Adrenal gland (tissue), 12 donors: ENCODE data around the gene ATG10. TPM values are rescaled to one million over a fixed set of nuclear protein-coding genes. Genes with fewer than 3 reads are reported as not detected.

Source experiments
- DNase-seq, 7 donors: peaks; one replicate each; pipeline ENCODE4 v3.0.0-alpha.2; 2019 to 2020
- H3K27ac ChIP-seq, 5 donors: fragments of 200-600 bp; sonication (generic) in 4 of 5; 1 replicate in 3 of 5; 2 replicates in 2 of 5; pipeline versions ENCODE4 v1.5.1 to v1.8.0; 2016 to 2020; ENCODE audit warnings: mild to moderate bottlenecking in 1 of 5
- H3K27me3 ChIP-seq: fragments of 200-600 bp; 2 replicates; pipeline ENCODE4 v1.8.0; 2021
- H3K36me3 ChIP-seq, 2 donors: fragments of 200-600 bp; replicated peaks in 1 of 2; 1 replicate in 1 of 2; 2 replicates in 1 of 2; pipeline versions ENCODE4 v1.5.1 to v1.8.0; 2018 to 2022
- H3K4me1 ChIP-seq, 2 donors: fragments of 200-600 bp; replicated peaks in 1 of 2; 1 replicate in 1 of 2; 2 replicates in 1 of 2; pipeline versions ENCODE4 v1.5.1 to v1.8.0; 2018 to 2021
- H3K4me3 ChIP-seq, 4 donors: fragments of 200-600 bp; sonication (generic) in 3 of 4; one replicate each; pipeline ENCODE4 v1.5.1; 2016 to 2018
- H3K9me3 ChIP-seq, 3 donors: fragments of 200-600 bp; sonication (generic) in 1 of 3; replicated peaks in 1 of 3; 1 replicate in 2 of 3; 2 replicates in 1 of 3; pipeline versions ENCODE4 v1.5.1 to v1.8.0; 2016 to 2021
- POLR2A ChIP-seq, 2 donors: fragments of 450-650 bp; IDR thresholded peaks; one replicate each; pipeline ENCODE4 v1.6.1; 2017; ENCODE audit warnings: antibody characterized with exemption in 2 of 2, mild to moderate bottlenecking in 2 of 2, moderate library complexity in 1 of 2
- WGBS, 4 donors: extraction: QIAGEN DNeasy Blood & Tissue Kit in 2 of 4; methylation state at CpG; one replicate each; pipeline versions ENCODE4 v1.1.5 to v1.1.7; 2013 to 2017; 5-methylcytosine and 5-hydroxymethylcytosine counted together
- intact Hi-C, 2 donors: fragments of 100-400 bp; cut with DNase I; formaldehyde crosslinking; loops; one replicate each; pipeline versions ENCODE4 v1.14.1 to v1.15.0; 2022 to 2023
- polyA plus RNA-seq, 3 donors: library from polyadenylated mRNA; stranded (reverse); fragments of 200-250 nt in 2 of 3; fragments of 350-450 nt in 1 of 3; fragmentation: Illumina TruSeq in 1 of 3; extraction: RNeasy Lipid Tissue Mini Kit (QIAGEN cat#74804) in 1 of 3; gene quantifications; one replicate each; pipeline ENCODE4 v1.2.3, GENCODE V29; 2013 to 2014
- total RNA-seq, 9 donors: library from RNA; depleted of rRNA in 4 of 9; stranded (reverse); fragments of >200 nt in 4 of 9; fragments of 120-200 nt in 1 of 9; fragmentation: NEBNext Ultra II Directional in 1 of 9; extraction: Animal tissue kit (Norgen Biotek cat#: 25700) in 1 of 9; gene quantifications; one replicate each; pipeline versions ENCODE4 v1.1.0 to v1.2.4, GENCODE V29; 2013 to 2023
- TF ChIP-seq, protein P1 (sequence below), 6 experiments: fragments of 450-650 bp in 4 of 6; fragments of 200-600 bp in 2 of 6; sonication (generic) in 1 of 6; IDR thresholded peaks; 1 replicate in 5 of 6; 2 replicates in 1 of 6; pipeline versions ENCODE4 v1.5.1 to v1.8.0; 2016 to 2021; ENCODE audit warnings: antibody characterized with exemption in 6 of 6, mild to moderate bottlenecking in 2 of 6, moderate library complexity in 1 of 6
- donor health status: healthy with polysubstance abuse.
- donor health status: Bipolar disorder and iron deficiency.
- donor health status: DM: yes; HTN: yes; CAD: no.
- donor health status: DM: no; HTN: no; CAD: no.
- donor health status: DM: no; HTN: no; CAD: no.
- donor health status: DM: yes; HTN: yes; CAD: no.

Gene ATG10
- total and polyA plus RNA-seq, 12 donors: 4.0 to 15.1 (median 7.1) TPM

DNA sequence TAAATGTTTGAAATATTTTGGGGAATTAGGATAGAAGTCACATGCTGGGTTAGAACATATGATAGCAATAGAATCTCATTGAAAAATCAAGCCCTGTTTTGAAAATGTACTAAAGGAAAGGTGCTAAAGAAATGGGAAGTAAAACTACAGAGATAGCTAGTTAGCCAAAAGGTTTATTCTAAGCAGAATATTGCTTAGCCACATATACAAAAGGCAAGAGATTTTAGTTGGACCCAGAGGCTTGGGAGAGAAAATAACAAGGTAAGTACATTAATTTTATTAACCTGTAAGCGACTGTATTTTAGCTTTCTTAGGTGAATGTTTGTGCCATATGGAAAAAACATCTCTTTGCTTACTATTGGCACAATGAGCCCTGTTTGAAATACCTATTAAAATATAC is 198.1 kb downstream of the ATG10 start:
- 96 to 100% (median 99%) methylated on average over 1 of the region's 1 CpG for WGBS, 4 donors
- Histone ChIP-seq H3K4me3 (no peak overlapping the region), H3K27ac (no peak overlapping the region), H3K27me3 (no peaks in the 10 kb centered on the region), H3K36me3 (no peaks in the 10 kb centered on the region), H3K9me3 (no peaks in the 10 kb centered on the region), H3K4me1 (peaks cover 0 to 10% of the 10 kb centered on the region in 2 donors)
- no peak for DNase-seq
- TF ChIP-seq, protein P1, sequence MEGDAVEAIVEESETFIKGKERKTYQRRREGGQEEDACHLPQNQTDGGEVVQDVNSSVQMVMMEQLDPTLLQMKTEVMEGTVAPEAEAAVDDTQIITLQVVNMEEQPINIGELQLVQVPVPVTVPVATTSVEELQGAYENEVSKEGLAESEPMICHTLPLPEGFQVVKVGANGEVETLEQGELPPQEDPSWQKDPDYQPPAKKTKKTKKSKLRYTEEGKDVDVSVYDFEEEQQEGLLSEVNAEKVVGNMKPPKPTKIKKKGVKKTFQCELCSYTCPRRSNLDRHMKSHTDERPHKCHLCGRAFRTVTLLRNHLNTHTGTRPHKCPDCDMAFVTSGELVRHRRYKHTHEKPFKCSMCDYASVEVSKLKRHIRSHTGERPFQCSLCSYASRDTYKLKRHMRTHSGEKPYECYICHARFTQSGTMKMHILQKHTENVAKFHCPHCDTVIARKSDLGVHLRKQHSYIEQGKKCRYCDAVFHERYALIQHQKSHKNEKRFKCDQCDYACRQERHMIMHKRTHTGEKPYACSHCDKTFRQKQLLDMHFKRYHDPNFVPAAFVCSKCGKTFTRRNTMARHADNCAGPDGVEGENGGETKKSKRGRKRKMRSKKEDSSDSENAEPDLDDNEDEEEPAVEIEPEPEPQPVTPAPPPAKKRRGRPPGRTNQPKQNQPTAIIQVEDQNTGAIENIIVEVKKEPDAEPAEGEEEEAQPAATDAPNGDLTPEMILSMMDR (IDR thresholded peaks at IDR 0.05): no peak
- no peak for TF ChIP-seq POLR2A (IDR thresholded peaks at IDR 0.05)
- intact Hi-C loops: loop anchor here (5.0 to 10.0 kb wide), 3 partner anchors 55 to 743 kb away; no protein-coding TSS in a partner anchor

DNA sequence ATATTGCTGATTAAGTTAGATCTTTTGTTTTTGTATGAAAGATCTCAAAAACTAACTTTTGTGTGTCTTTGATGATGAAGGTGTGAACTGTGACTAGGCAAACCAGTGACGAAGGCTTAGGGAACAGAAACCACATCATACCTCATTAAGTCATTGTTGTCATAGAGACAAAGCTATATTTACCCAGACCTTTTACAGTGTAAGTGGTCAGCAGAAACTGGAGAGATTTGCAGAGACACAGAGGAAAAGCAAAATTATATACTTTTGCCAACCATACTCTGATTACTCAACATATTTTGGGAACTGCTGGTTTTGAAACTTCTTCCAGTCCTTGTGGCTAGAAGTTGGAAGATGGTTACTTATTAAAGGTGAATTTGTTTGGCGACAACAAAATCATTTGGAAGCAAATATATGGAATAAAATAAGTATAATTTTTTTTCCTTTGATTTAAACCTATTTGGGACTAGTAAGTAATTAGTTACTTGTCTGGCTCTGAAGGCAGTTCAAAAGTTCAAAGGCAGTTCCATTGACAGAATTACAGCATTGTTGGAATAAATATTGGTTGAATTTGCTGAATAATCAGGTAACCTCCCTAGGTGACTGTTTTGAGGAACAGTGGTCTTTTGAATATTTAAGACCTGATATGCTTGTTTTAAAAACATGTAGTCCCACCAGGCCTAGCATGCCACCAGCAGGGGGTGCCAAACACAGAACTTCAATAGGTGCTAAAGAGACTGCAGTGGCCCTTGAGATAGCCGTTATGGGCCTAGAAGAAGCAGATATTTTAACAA is 202.5 kb downstream of the ATG10 start:
- Histone ChIP-seq H3K27ac (no peak overlapping the region), H3K4me1 (no peaks in the 10 kb centered on the region), H3K36me3 (no peaks in the 10 kb centered on the region), H3K27me3 (no peaks in the 10 kb centered on the region), H3K9me3 (no peaks in the 10 kb centered on the region), H3K4me3 (no peak overlapping the region)
- intact Hi-C loops: loop anchor here in 1 of 2 donors (10.0 kb wide), 1 partner anchor 50 kb away; no protein-coding TSS in a partner anchor
- TF ChIP-seq, protein P1 (IDR thresholded peaks at IDR 0.05): peak; percentile 30 to 64 (median 53)
- TF ChIP-seq POLR2A (IDR thresholded peaks at IDR 0.05): no peak
- DNase-seq: peak; percentile 51 to 86 (median 72)
- 54 to 62% (median 57%) methylated on average over 3 of the region's 3 CpGs for WGBS, 4 donors

GRCh38 chr5:82174919-82175219 is 203.0 kb downstream of the ATG10 start:
- Histone ChIP-seq H3K27ac (no peak overlapping the region), H3K4me1 (no peaks in the 10 kb centered on the region), H3K4me3 (no peak overlapping the region), H3K9me3 (no peaks in the 10 kb centered on the region), H3K36me3 (no peaks in the 10 kb centered on the region), H3K27me3 (no peaks in the 10 kb centered on the region)
- TF ChIP-seq POLR2A (IDR thresholded peaks at IDR 0.05): no peak
- TF ChIP-seq, protein P1 (IDR thresholded peaks at IDR 0.05): no peak
- WGBS, 4 donors: 82 to 100% (median 95%) methylated on average over 1 of the region's 1 CpG
- intact Hi-C loops: loop anchor here in 1 of 2 donors (10.0 kb wide), 1 partner anchor 50 kb away; no protein-coding TSS in a partner anchor
- DNase-seq: no peak

DNA sequence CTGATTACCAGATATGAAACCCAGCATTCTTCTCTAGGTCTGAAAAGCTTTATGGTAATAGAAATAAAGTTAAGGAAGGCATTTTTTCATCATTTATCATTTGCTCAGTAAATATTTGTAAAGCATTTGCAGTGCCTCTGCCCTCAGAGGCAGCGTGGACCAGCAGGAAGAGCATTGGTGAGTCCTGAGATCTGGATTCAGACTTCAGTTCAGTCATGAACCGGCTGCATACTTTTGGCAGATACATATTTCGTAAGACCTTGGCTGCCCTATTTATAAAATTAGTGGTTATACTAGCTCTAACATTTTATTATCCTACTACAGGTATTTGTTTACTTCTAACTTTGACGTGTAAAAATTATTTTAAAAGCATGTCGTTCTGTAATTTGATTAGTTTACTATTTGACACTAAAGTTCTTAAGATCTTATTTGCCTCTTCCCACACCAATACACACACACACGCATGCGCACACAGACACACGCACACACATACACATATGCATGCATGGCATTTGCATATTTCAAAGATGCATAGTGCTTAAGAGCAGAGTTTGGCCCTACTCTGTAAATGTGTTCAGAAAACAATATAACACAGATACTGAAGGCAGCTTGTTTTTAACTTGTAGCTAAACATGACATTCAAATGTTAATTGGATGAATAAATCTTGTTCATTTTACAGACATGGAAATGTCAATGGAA is 204.4 kb downstream of the ATG10 start:
- DNase-seq: no peak
- TF ChIP-seq POLR2A (IDR thresholded peaks at IDR 0.05): no peak
- TF ChIP-seq, protein P1 (IDR thresholded peaks at IDR 0.05): no peak
- WGBS, 4 donors: 87 to 93% (median 91%) methylated on average over 8 of the region's 8 CpGs

More for the DNA sequence above, 204.4 kb downstream of the ATG10 start:
- Histone ChIP-seq H3K4me3 (no peak overlapping the region), H3K27ac (no peak overlapping the region), H3K27me3 (no peaks in the 10 kb centered on the region), H3K36me3 (no peaks in the 10 kb centered on the region), H3K9me3 (no peaks in the 10 kb centered on the region), H3K4me1 (no peaks in the 10 kb centered on the region)
- intact Hi-C loops: loop anchor here in 1 of 2 donors (10.0 kb wide), 1 partner anchor 49 kb away; no protein-coding TSS in a partner anchor
